ENCODE data around the gene PRSS22.

PRSS22 gene

GRCh38 chr16:2829501-2830354, 28.2 kb downstream of the PRSS22 start, which contains the start of gene ZG16B:
Gene ZG16B (plus strand): TSS chr16:2830303. CDS start chr16:2830442, 139 bp downstream.
- no peak for DNase-seq (ENCODE audit: low read depth, low spot score)

- DNase-seq (ENCODE audit: low read depth, low spot score) = no peak
Measured at GRCh38 chr16:2828876-2829430, 29.0 kb downstream of the PRSS22 start.

GRCh38 chr16:2828521-2828840, 29.5 kb downstream of the PRSS22 start:
- no peak for DNase-seq (ENCODE audit: low read depth, low spot score)

- no peak for DNase-seq (ENCODE audit: low read depth, low spot score)
Measured at GRCh38 chr16:2827831-2828520, 30.0 kb downstream of the PRSS22 start.

- no peak for DNase-seq (ENCODE audit: low read depth, low spot score)
Measured at GRCh38 chr16:2827374-2827791, 30.6 kb downstream of the PRSS22 start.

GRCh38 chr16:2826591-2827373, 31.2 kb downstream of the PRSS22 start:
- DNase-seq (ENCODE audit: low read depth, low spot score) = no peak

GRCh38 chr16:2825906-2826305, 32.1 kb downstream of the PRSS22 start:
- DNase-seq (ENCODE audit: low read depth, low spot score) = no peak

GRCh38 chr16:2825049-2825742, 32.8 kb downstream of the PRSS22 start:
- no peak for DNase-seq (ENCODE audit: low read depth, low spot score)

GRCh38 chr16:2824626-2825025, 33.3 kb downstream of the PRSS22 start:
- DNase-seq (ENCODE audit: low read depth, low spot score) = no peak

GRCh38 chr16:2822496-2822895, 35.5 kb downstream of the PRSS22 start:
- no peak for DNase-seq (ENCODE audit: low read depth, low spot score)

- no peak for DNase-seq (ENCODE audit: low read depth, low spot score)
Measured at GRCh38 chr16:2822158-2822495, 35.8 kb downstream of the PRSS22 start.

- DNase-seq (ENCODE audit: low read depth, low spot score) = no peak
Measured at GRCh38 chr16:2821487-2822157, 36.3 kb downstream of the PRSS22 start.

GRCh38 chr16:2820836-2821486, 37.0 kb downstream of the PRSS22 start:
- DNase-seq (ENCODE audit: low read depth, low spot score) = no peak

- no peak for DNase-seq (ENCODE audit: low read depth, low spot score)
Measured at GRCh38 chr16:2819939-2820835, 37.8 kb downstream of the PRSS22 start.

GRCh38 chr16:2819179-2819938, 38.6 kb downstream of the PRSS22 start:
- no peak for DNase-seq (ENCODE audit: low read depth, low spot score)

GRCh38 chr16:2818272-2818876, 39.6 kb downstream of the PRSS22 start:
- DNase-seq (ENCODE audit: low read depth, low spot score) = no peak

- no peak for DNase-seq (ENCODE audit: low read depth, low spot score)
Measured at GRCh38 chr16:2817340-2818271, 40.4 kb downstream of the PRSS22 start.
